GM12873 (cell line): ENCODE results near the gene LAMB2.

Experiments
- CTCF ChIP-seq: IDR thresholded peaks from 2 replicates; pipeline ENCODE4 v1.5.1; 2012; ENCODE audit warnings: low read depth, mild to moderate bottlenecking, moderate library complexity, low read length, control low read depth; ENCODE audit not compliant: insufficient read depth; ENCODE audit errors: missing control alignments

Gene LAMB2

GRCh38 chr3:49132437-49133225, at the start of gene LAMB2:
TSS of gene LAMB2 (minus strand) at chr3:49133050. CDS start at chr3:49132867, 183 bp downstream.
- TF ChIP-seq CTCF = no peak

- TF ChIP-seq CTCF = no peak
Measured at GRCh38 chr3:49181351-49181750, 48.5 kb upstream of the LAMB2 start.

GRCh38 chr3:49180116-49180515, 47.3 kb upstream of the LAMB2 start:
- no peak for TF ChIP-seq CTCF

GRCh38 chr3:49177073-49177472, 44.2 kb upstream of the LAMB2 start:
- TF ChIP-seq CTCF = no peak

- TF ChIP-seq CTCF = no peak
Measured at GRCh38 chr3:49175530-49175929, 42.7 kb upstream of the LAMB2 start.

- no peak for TF ChIP-seq CTCF
Measured at GRCh38 chr3:49174397-49174985, 41.6 kb upstream of the LAMB2 start.

- TF ChIP-seq CTCF = no peak
Measured at GRCh38 chr3:49173792-49174170, 40.9 kb upstream of the LAMB2 start.
